Small intestine (tissue), 7 donors: ENCODE measurements around the gene CATSPER1. TPM values are rescaled to one million over a fixed set of nuclear protein-coding genes. Genes with fewer than 3 reads are reported as not detected.

ENCODE experiments used
- DNase-seq, 2 donors: peaks; one replicate each; pipeline versions ENCODE4 v3.0.0 to v3.0.0-alpha.2; 2013
- FAIRE-seq: peaks from 2 replicates; lab custom pipeline; 2012; peaks lifted over from hg19 to GRCh38; lab: Jason Lieb, UNC
- H3K27ac ChIP-seq, 3 donors: one replicate each; pipeline ENCODE4 v1.5.1; 2013; ENCODE audit warnings: low read length in 2 of 3, mild to moderate bottlenecking in 2 of 3, control low read depth in 1 of 3, inconsistent platforms in 1 of 3, low read depth in 1 of 3, moderate library complexity in 1 of 3
- H3K27me3 ChIP-seq, 3 donors: one replicate each; pipeline ENCODE4 v1.6.1; 2013; ENCODE audit warnings: low read length in 3 of 3, inconsistent platforms in 1 of 3; ENCODE audit not compliant: control insufficient read depth in 3 of 3, insufficient read depth in 3 of 3
- H3K36me3 ChIP-seq, 3 donors: one replicate each; pipeline ENCODE4 v1.6.1; 2013; ENCODE audit warnings: low read length in 3 of 3, inconsistent platforms in 1 of 3, low read depth in 1 of 3, mild to moderate bottlenecking in 1 of 3, moderate library complexity in 1 of 3; ENCODE audit not compliant: control insufficient read depth in 3 of 3, insufficient read depth in 2 of 3
- H3K4me1 ChIP-seq, 3 donors: one replicate each; pipeline ENCODE4 v1.6.1; 2013; ENCODE audit warnings: low read length in 2 of 3, inconsistent platforms in 1 of 3, low read depth in 1 of 3, mild to moderate bottlenecking in 1 of 3, moderate library complexity in 1 of 3; ENCODE audit not compliant: control insufficient read depth in 3 of 3, insufficient read depth in 2 of 3
- H3K4me3 ChIP-seq, 3 donors: one replicate each; pipeline ENCODE4 v1.5.1; 2013; ENCODE audit warnings: low read length in 3 of 3, control low read depth in 1 of 3, inconsistent platforms in 1 of 3, low read depth in 1 of 3, mild to moderate bottlenecking in 1 of 3, moderate library complexity in 1 of 3
- H3K9me3 ChIP-seq, 2 donors: one replicate each; pipeline ENCODE4 v1.6.1; 2013; ENCODE audit warnings: low read depth in 1 of 2, low read length in 1 of 2; ENCODE audit not compliant: control insufficient read depth in 2 of 2, insufficient read depth in 1 of 2
- WGBS, 3 donors: extraction: QIAGEN DNeasy Blood & Tissue Kit; methylation state at CpG; one replicate each; pipeline ENCODE4 v1.1.7; 2013; 5-methylcytosine and 5-hydroxymethylcytosine counted together
- polyA plus RNA-seq, 4 donors: library from polyadenylated mRNA; stranded (reverse) in 3 of 4; unstranded in 1 of 4; fragments of 200-250 nt in 3 of 4; fragments of 120-200 nt in 1 of 4; gene quantifications; one replicate each; pipeline versions ENCODE4 v1.2.1 to v1.2.3, GENCODE V29; 2013
- donor health status: healthy with polysubstance abuse.
- donor health status: control.
- donor health status: control.
- donor health status: Bipolar disorder and iron deficiency.
- donor health status: healthy.

CATSPER1 gene
- polyA plus RNA-seq, 4 donors = 0.04 TPM; not detected in 3

GRCh38 chr11:66069715-66070603 lies 43.7 kb upstream of the CATSPER1 start, which contains the start of gene PACS1:
TSS of gene PACS1 (plus strand) at chr11:66070272. CDS start at chr11:66070487, 215 bp downstream.
- H3K4me3 ChIP-seq = peak within 1 kb of the TSS; percentile 64 to 68 (median 66)
- H3K9me3 ChIP-seq = peaks cover 0 to 2% of the 10 kb centered on the region in 2 donors
- peak within 1 kb of the TSS; percentile 36 to 90 (median 72) for H3K27ac ChIP-seq
- peaks cover 2 to 43% (median 4%) of the 10 kb centered on the region in 3 donors for H3K36me3 ChIP-seq
- DNase-seq (peak; percentile 54 to 77), FAIRE-seq (no peak)
- H3K27me3 ChIP-seq = no peaks in the 10 kb centered on the region
- peaks cover 0 to 11% (median 4%) of the 10 kb centered on the region in 3 donors for H3K4me1 ChIP-seq
- WGBS, 3 donors = 0 to 1% (median 1%) methylated on average over 56 to 120 of the region's 120 CpGs

- H3K4me3 ChIP-seq = peak overlapping the region; percentile 30 to 68 (median 66)
- DNase-seq (no peak), FAIRE-seq (no peak)
- 35 to 41% (median 41%) methylated on average over 14 of the region's 14 CpGs for WGBS, 3 donors
- peaks cover 3 to 45% (median 6%) of the 10 kb centered on the region in 3 donors for H3K36me3 ChIP-seq
- peak overlapping the region; percentile 36 to 90 (median 69) for H3K27ac ChIP-seq
- no peaks in the 10 kb centered on the region for H3K27me3 ChIP-seq
- H3K9me3 ChIP-seq = peaks cover 0 to 4% of the 10 kb centered on the region in 2 donors
- H3K4me1 ChIP-seq = peaks cover 0 to 11% (median 4%) of the 10 kb centered on the region in 3 donors
Measured at GRCh38 chr11:66068923-66069714, 42.8 kb upstream of the CATSPER1 start.

GRCh38 chr11:66068154-66068821 lies 42.0 kb upstream of the CATSPER1 start:
- peaks cover 0 to 6% of the 10 kb centered on the region in 2 donors for H3K9me3 ChIP-seq
- DNase-seq (peak; percentile 64 to 82), FAIRE-seq (no peak)
- H3K27ac ChIP-seq = peak overlapping the region in 1 of 3 donors; percentile 90
- no peaks in the 10 kb centered on the region for H3K27me3 ChIP-seq
- H3K4me3 ChIP-seq = no peak overlapping the region
- peaks cover 9 to 48% (median 13%) of the 10 kb centered on the region in 3 donors for H3K36me3 ChIP-seq
- H3K4me1 ChIP-seq = peaks cover 0 to 11% (median 4%) of the 10 kb centered on the region in 3 donors
- 57 to 63% (median 59%) methylated on average over 17 of the region's 17 CpGs for WGBS, 3 donors

GRCh38 chr11:66067640-66068039 lies 41.4 kb upstream of the CATSPER1 start:
- WGBS, 3 donors = 76 to 95% (median 82%) methylated on average over 4 of the region's 4 CpGs
- H3K9me3 ChIP-seq = peaks cover 0 to 6% of the 10 kb centered on the region in 2 donors
- FAIRE-seq = no peak
- DNase-seq = no peak
- peak overlapping the region in 1 of 3 donors; percentile 36 for H3K27ac ChIP-seq
- peaks cover 16 to 50% (median 19%) of the 10 kb centered on the region in 3 donors for H3K36me3 ChIP-seq
- no peak overlapping the region for H3K4me3 ChIP-seq
- peaks cover 0 to 11% (median 4%) of the 10 kb centered on the region in 3 donors for H3K4me1 ChIP-seq
- H3K27me3 ChIP-seq = no peaks in the 10 kb centered on the region

GRCh38 chr11:66066751-66067150 lies 40.5 kb upstream of the CATSPER1 start:
- 61 to 68% (median 67%) methylated on average over 3 of the region's 3 CpGs for WGBS, 3 donors
- FAIRE-seq (no peak), DNase-seq (no peak)
- Histone ChIP-seq H3K9me3 (peaks cover 0 to 6% of the 10 kb centered on the region in 2 donors), H3K36me3 (peaks cover 17 to 52% (median 20%) of the 10 kb centered on the region in 3 donors), H3K27ac (peak overlapping the region in 1 of 3 donors; percentile 17), H3K4me1 (peaks cover 0 to 11% (median 4%) of the 10 kb centered on the region in 3 donors), H3K4me3 (no peak overlapping the region), H3K27me3 (no peaks in the 10 kb centered on the region)

- Histone ChIP-seq H3K27ac (no peak overlapping the region), H3K9me3 (peaks cover 0 to 6% of the 10 kb centered on the region in 2 donors), H3K4me1 (peaks cover 0 to 11% (median 2%) of the 10 kb centered on the region in 3 donors), H3K4me3 (no peak overlapping the region), H3K27me3 (no peaks in the 10 kb centered on the region), H3K36me3 (peaks cover 32 to 70% (median 34%) of the 10 kb centered on the region in 3 donors)
- FAIRE-seq = no peak
- DNase-seq = no peak
- WGBS, 3 donors = 100% methylated on average over 1 of the region's 1 CpG
Measured at GRCh38 chr11:66064571-66064970, 38.3 kb upstream of the CATSPER1 start.

GRCh38 chr11:66063900-66064299 lies 37.6 kb upstream of the CATSPER1 start:
- H3K9me3 ChIP-seq = peaks cover 0 to 6% of the 10 kb centered on the region in 2 donors
- no peak overlapping the region for H3K4me3 ChIP-seq
- H3K4me1 ChIP-seq = peaks cover 0 to 6% (median 0%) of the 10 kb centered on the region in 3 donors
- WGBS, 3 donors = 95 to 98% (median 98%) methylated on average over 2 of the region's 2 CpGs
- DNase-seq = no peak
- FAIRE-seq = no peak
- no peak overlapping the region for H3K27ac ChIP-seq
- H3K27me3 ChIP-seq = no peaks in the 10 kb centered on the region
- peaks cover 38 to 70% (median 38%) of the 10 kb centered on the region in 3 donors for H3K36me3 ChIP-seq
